ENCODE data around the gene LRP1B.

Gene LRP1B

DNA sequence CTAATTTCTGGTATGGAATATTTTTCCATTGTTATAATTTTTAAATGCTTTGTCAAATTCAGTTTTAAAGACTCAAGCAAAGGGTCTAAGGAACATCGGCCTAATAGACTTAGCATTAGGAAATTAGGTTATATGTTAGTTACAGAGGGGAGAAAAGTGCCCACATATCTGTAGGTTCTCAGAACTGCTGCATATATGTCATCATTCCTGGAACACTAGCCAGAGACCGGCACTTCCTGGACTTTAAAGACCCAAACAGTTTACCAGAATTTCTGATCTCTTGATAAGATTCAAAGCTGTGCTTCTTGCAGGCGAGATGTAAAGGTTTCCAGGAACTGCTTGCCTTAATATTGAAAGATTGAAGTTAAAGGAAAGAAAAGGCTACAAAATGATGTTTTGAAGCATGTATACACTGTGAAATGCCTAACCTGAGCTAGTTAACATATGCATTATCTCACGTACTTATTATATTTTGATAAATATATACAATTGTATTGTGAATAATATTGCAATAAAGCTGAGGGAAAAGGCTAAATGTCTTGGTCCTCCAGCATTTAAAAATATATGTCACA is 993.6 kb downstream of the LRP1B start:
- H3K79me2 ChIP-seq (ENCODE audit: insufficient read depth, low read depth) = no peaks in the 10 kb centered on the region
- no peak overlapping the region for H3K9ac ChIP-seq
- TF ChIP-seq, protein P1, sequence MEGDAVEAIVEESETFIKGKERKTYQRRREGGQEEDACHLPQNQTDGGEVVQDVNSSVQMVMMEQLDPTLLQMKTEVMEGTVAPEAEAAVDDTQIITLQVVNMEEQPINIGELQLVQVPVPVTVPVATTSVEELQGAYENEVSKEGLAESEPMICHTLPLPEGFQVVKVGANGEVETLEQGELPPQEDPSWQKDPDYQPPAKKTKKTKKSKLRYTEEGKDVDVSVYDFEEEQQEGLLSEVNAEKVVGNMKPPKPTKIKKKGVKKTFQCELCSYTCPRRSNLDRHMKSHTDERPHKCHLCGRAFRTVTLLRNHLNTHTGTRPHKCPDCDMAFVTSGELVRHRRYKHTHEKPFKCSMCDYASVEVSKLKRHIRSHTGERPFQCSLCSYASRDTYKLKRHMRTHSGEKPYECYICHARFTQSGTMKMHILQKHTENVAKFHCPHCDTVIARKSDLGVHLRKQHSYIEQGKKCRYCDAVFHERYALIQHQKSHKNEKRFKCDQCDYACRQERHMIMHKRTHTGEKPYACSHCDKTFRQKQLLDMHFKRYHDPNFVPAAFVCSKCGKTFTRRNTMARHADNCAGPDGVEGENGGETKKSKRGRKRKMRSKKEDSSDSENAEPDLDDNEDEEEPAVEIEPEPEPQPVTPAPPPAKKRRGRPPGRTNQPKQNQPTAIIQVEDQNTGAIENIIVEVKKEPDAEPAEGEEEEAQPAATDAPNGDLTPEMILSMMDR (conservative IDR thresholded peaks at IDR 0.05; ENCODE audit: low read depth, low read length) = no peak
- no peak overlapping the region for H2AFZ ChIP-seq (ENCODE audit: low read depth)
- no peak overlapping the region for H3K27ac ChIP-seq
- H3K4me1 ChIP-seq (ENCODE audit: low read depth, poor library complexity, severe bottlenecking) = no peaks in the 10 kb centered on the region
- no peaks in the 10 kb centered on the region for H3K36me3 ChIP-seq (ENCODE audit: insufficient read depth)
- H3K27me3 ChIP-seq (ENCODE audit: insufficient read depth, low read depth) = no peaks in the 10 kb centered on the region
- no peaks in the 10 kb centered on the region for H4K20me1 ChIP-seq (ENCODE audit: insufficient read depth)
- no peak overlapping the region for H3K4me3 ChIP-seq (IDR thresholded peaks at IDR 0.05; ENCODE audit: insufficient read depth, low read depth, low read length)
- H3K4me2 ChIP-seq = no peak overlapping the region

- Histone ChIP-seq H3K4me2 (no peak overlapping the region), H4K20me1 (ENCODE audit: insufficient read depth) (no peaks in the 10 kb centered on the region), H3K79me2 (ENCODE audit: insufficient read depth, low read depth) (no peaks in the 10 kb centered on the region), H2AFZ (ENCODE audit: low read depth) (no peak overlapping the region), H3K27ac (no peak overlapping the region), H3K36me3 (ENCODE audit: insufficient read depth) (no peaks in the 10 kb centered on the region), H3K4me3 (IDR thresholded peaks at IDR 0.05; ENCODE audit: insufficient read depth, low read depth, low read length) (no peak overlapping the region), H3K27me3 (ENCODE audit: insufficient read depth, low read depth) (no peaks in the 10 kb centered on the region), H3K9ac (no peak overlapping the region), H3K4me1 (ENCODE audit: low read depth, poor library complexity, severe bottlenecking) (no peaks in the 10 kb centered on the region)
- TF ChIP-seq, protein P1 (conservative IDR thresholded peaks at IDR 0.05; ENCODE audit: low read depth, low read length) = no peak
These were observed 996.9 kb downstream of the LRP1B start for GRCh38 chr2:141133883-141134282.

- no peaks in the 10 kb centered on the region for H3K27me3 ChIP-seq (ENCODE audit: insufficient read depth, low read depth)
- H4K20me1 ChIP-seq (ENCODE audit: insufficient read depth) = no peaks in the 10 kb centered on the region
- H3K4me3 ChIP-seq (IDR thresholded peaks at IDR 0.05; ENCODE audit: insufficient read depth, low read depth, low read length) = no peak overlapping the region
- H2AFZ ChIP-seq (ENCODE audit: low read depth) = no peak overlapping the region
- H3K9ac ChIP-seq = no peak overlapping the region
- H3K27ac ChIP-seq = no peak overlapping the region
- no peak overlapping the region for H3K4me2 ChIP-seq
- H3K79me2 ChIP-seq (ENCODE audit: insufficient read depth, low read depth) = no peaks in the 10 kb centered on the region
- TF ChIP-seq, protein P1 (conservative IDR thresholded peaks at IDR 0.05; ENCODE audit: low read depth, low read length) = no peak
- H3K4me1 ChIP-seq (ENCODE audit: low read depth, poor library complexity, severe bottlenecking) = no peaks in the 10 kb centered on the region
- no peaks in the 10 kb centered on the region for H3K36me3 ChIP-seq (ENCODE audit: insufficient read depth)
These were observed 1005.4 kb downstream of the LRP1B start for GRCh38 chr2:141125432-141125831.

DNA sequence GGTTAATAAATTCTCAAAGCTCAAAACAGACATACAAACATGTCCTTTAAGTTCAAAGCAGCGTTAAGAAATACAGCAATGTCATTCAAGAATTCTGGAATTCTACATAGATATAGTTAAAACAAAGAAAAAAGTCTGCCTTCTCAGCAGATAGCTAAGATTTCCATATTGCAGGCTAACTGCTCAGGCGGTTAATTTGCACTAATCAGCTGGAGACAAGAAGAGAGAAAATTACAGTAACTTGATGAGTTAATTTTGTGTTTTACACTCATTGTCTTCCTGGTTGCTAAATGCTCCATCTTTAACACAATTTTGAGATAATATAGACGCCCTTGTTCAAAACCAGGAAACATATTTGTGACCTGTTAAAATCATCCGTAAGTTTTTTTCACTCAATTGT is 1012.0 kb downstream of the LRP1B start:
- Histone ChIP-seq H3K9ac (no peak overlapping the region), H4K20me1 (ENCODE audit: insufficient read depth) (no peaks in the 10 kb centered on the region), H3K79me2 (ENCODE audit: insufficient read depth, low read depth) (no peaks in the 10 kb centered on the region), H3K4me3 (IDR thresholded peaks at IDR 0.05; ENCODE audit: insufficient read depth, low read depth, low read length) (no peak overlapping the region), H3K27ac (no peak overlapping the region), H3K36me3 (ENCODE audit: insufficient read depth) (no peaks in the 10 kb centered on the region), H3K4me1 (ENCODE audit: low read depth, poor library complexity, severe bottlenecking) (no peaks in the 10 kb centered on the region), H2AFZ (ENCODE audit: low read depth) (no peak overlapping the region), H3K27me3 (ENCODE audit: insufficient read depth, low read depth) (no peaks in the 10 kb centered on the region), H3K4me2 (no peak overlapping the region)
- TF ChIP-seq, protein P1 (conservative IDR thresholded peaks at IDR 0.05; ENCODE audit: low read depth, low read length) = no peak

All from KMS-11 (cell line).